Lower lobe of right lung (tissue), 2 donors: ENCODE measurements around the gene BACH2. TPM values are rescaled to one million over a fixed set of nuclear protein-coding genes. Genes with fewer than 3 reads are reported as not detected.

Source experiments
- ATAC-seq, 2 donors: fragments of 200-7000 bp; cut with Tn5 transposase; one replicate each; pipeline ENCODE4 v1.9.1; 2020 to 2022; ENCODE audit warnings: mild to moderate bottlenecking in 2 of 2, moderate library complexity in 2 of 2
- DNase-seq: peaks from one replicate; pipeline ENCODE4 v3.0.0-alpha.2; 2020
- H3K27ac ChIP-seq: fragments of 200-600 bp; one replicate; pipeline ENCODE4 v1.8.0; 2022
- H3K27me3 ChIP-seq: fragments of 200-600 bp; one replicate; pipeline ENCODE4 v1.8.0; 2022; ENCODE audit warnings: low read depth
- H3K36me3 ChIP-seq: fragments of 200-600 bp; one replicate; pipeline ENCODE4 v1.8.0; 2022; ENCODE audit warnings: mild to moderate bottlenecking
- H3K4me1 ChIP-seq: fragments of 200-600 bp; one replicate; pipeline ENCODE4 v1.8.0; 2022
- H3K4me3 ChIP-seq: fragments of 200-600 bp; one replicate; pipeline ENCODE4 v1.8.0; 2022; ENCODE audit warnings: mild to moderate bottlenecking
- H3K9me3 ChIP-seq: fragments of 200-600 bp; one replicate; pipeline ENCODE4 v1.8.0; 2022
- intact Hi-C: fragments of 100-400 bp; cut with DNase I; formaldehyde crosslinking; loops from one replicate; pipeline ENCODE4 v1.11.0; 2022
- total RNA-seq: library from RNA; stranded (reverse); fragmentation: NEBNext Ultra II Directional; extraction: Animal tissue kit (Norgen Biotek cat#: 25700); gene quantifications from one replicate; pipeline ENCODE4 v1.2.1, GENCODE V29; 2021
- TF ChIP-seq, protein P1 (sequence below): fragments of 200-600 bp; IDR thresholded peaks from one replicate; pipeline ENCODE4 v1.8.0; 2022; ENCODE audit warnings: antibody characterized with exemption, mild to moderate bottlenecking
- donor health status: DM: no; HTN: yes; CAD: no; lungs with severe emphysema.

The BACH2 gene
- total RNA-seq, 1 donor from 2014 or later = 6.3 TPM

DNA sequence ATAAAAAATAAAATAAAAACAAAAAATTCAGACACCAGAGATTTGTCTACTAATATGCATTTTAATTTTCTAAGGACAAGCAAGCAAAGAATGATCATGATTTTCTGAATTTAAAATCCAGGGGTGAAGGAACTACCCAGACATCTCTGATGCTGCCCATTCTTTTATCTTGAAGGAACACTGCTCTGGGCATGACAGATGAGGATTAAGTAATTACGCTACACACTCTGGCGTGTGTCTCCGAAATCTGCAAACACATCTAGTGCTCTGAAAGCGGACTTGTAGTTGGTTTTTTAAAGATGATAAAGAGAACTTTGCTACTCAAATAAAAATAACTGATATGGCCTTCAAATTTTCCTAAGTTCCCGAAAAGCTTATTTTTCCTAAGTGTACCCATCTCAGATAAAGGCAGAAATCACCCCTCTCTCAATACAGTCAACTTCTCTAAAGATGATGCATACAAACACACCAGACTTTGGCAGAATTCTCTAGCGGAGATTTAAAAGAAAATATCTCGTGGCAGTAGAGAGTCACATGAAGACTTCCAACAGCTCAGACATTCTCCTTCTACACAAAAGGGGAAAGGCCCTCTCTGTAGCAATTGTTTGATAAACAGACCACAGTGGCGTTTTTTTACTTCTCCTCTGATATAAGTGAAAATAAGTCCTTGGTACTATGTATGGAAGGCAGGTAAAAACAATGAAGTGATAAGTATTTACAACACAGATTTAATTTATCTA lies 133.8 kb downstream of the BACH2 start:
- Histone ChIP-seq H3K4me1 (no peaks in the 10 kb centered on the region), H3K27ac (no peak overlapping the region), H3K27me3 (no peaks in the 10 kb centered on the region), H3K9me3 (no peaks in the 10 kb centered on the region), H3K4me3 (no peak overlapping the region), H3K36me3 (no peaks in the 10 kb centered on the region)
- TF ChIP-seq, protein P1, sequence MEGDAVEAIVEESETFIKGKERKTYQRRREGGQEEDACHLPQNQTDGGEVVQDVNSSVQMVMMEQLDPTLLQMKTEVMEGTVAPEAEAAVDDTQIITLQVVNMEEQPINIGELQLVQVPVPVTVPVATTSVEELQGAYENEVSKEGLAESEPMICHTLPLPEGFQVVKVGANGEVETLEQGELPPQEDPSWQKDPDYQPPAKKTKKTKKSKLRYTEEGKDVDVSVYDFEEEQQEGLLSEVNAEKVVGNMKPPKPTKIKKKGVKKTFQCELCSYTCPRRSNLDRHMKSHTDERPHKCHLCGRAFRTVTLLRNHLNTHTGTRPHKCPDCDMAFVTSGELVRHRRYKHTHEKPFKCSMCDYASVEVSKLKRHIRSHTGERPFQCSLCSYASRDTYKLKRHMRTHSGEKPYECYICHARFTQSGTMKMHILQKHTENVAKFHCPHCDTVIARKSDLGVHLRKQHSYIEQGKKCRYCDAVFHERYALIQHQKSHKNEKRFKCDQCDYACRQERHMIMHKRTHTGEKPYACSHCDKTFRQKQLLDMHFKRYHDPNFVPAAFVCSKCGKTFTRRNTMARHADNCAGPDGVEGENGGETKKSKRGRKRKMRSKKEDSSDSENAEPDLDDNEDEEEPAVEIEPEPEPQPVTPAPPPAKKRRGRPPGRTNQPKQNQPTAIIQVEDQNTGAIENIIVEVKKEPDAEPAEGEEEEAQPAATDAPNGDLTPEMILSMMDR = no peak
- no peak for ATAC-seq
- no peak for DNase-seq
- intact Hi-C loops = no loop called here

DNA sequence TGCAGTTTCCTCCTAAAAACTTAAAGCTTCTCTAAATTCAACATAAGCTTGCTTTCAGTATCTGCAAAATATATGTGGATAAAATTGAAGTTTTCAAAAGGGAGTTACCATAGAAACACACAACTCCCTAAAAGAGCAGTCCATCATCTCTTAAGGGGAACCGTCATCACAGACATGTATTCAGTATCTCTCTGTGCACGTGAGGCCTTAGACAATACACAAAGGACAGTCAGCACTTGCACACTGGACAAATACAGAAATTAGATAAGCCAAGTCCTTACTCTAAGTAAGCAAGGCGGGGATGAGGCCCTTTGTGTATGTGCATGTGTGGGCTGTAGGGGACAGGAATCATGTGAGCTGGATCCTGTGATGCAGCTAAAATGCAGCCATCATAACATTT lies 136.6 kb downstream of the BACH2 start:
- Histone ChIP-seq H3K36me3 (no peaks in the 10 kb centered on the region), H3K4me3 (no peak overlapping the region), H3K27me3 (no peaks in the 10 kb centered on the region), H3K9me3 (no peaks in the 10 kb centered on the region), H3K4me1 (peaks cover 8% of the 10 kb centered on the region), H3K27ac (no peak overlapping the region)
- TF ChIP-seq, protein P1 = no peak
- intact Hi-C loops = no loop called here
- ATAC-seq (no peak), DNase-seq (no peak)

DNA sequence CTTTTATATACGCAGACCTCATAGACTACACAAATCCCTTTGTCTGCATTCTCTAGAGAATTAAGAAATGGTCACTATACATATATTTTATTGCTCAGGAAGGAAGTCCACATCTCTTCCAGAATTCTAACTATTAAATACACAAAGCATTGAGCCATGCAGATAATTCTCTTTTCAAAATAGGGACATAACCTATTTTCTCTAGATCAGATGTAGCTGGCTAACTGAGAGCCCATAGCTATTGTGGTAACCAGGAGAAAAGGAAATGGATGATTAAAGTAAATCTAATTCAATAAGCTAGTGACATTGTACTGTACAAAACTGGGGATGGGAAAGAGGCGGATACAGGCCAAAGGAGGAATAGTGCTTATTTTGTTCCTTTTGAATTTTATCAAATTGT lies 137.2 kb downstream of the BACH2 start:
- no peak overlapping the region for H3K27ac ChIP-seq
- H3K9me3 ChIP-seq = no peaks in the 10 kb centered on the region
- no peaks in the 10 kb centered on the region for H3K27me3 ChIP-seq
- ATAC-seq = no peak
- H3K4me3 ChIP-seq = no peak overlapping the region
- H3K36me3 ChIP-seq = no peaks in the 10 kb centered on the region
- intact Hi-C loops = no loop called here
- TF ChIP-seq, protein P1 = no peak
- DNase-seq = no peak
- H3K4me1 ChIP-seq = peaks cover 14% of the 10 kb centered on the region

DNA sequence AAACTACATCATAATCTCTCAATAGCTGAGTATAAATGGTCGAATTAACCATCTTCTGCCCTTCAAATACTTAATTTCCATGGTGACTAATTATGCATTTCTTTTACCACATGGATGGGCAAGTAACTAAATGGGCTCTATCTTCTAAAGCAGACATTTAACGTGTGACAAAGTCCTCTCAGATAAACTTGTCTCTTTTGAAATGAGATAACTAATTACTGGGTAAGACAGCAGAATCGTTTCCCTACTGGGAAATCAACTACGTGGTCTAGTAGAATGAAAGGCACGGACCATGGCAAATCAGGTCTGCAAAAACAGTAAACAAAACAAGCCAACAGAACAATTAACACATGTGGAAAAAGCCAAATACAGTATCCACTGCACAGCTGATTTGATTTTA lies 137.7 kb downstream of the BACH2 start:
- Histone ChIP-seq H3K4me3 (no peak overlapping the region), H3K27ac (no peak overlapping the region), H3K4me1 (peaks cover 16% of the 10 kb centered on the region), H3K27me3 (no peaks in the 10 kb centered on the region), H3K36me3 (no peaks in the 10 kb centered on the region), H3K9me3 (no peaks in the 10 kb centered on the region)
- intact Hi-C loops = no loop called here
- ATAC-seq (no peak), DNase-seq (no peak)
- TF ChIP-seq, protein P1 = no peak

DNA sequence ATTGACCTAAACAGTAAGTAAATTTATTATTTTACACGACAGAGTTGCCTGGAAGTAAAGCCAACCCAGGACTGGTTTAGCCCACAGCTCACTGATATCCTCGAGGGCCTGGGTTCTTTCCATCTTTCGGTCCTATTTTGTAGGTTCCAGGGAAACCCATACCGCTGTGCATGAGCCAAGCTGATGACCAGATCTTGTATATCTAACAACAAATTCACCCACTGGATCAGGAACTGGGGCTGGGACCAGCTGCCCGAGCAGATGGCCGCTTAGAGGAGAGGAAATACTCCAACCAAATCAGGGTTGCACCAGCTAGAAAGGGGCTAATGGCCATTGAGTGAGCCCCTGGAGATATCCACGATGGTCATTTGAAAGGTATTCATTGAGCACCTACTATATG lies 139.2 kb downstream of the BACH2 start:
- H3K4me3 ChIP-seq = no peak overlapping the region
- ATAC-seq = no peak
- H3K9me3 ChIP-seq = no peaks in the 10 kb centered on the region
- no peak for DNase-seq
- H3K4me1 ChIP-seq = peaks cover 16% of the 10 kb centered on the region
- H3K27me3 ChIP-seq = no peaks in the 10 kb centered on the region
- H3K27ac ChIP-seq = no peak overlapping the region
- intact Hi-C loops = no loop called here
- TF ChIP-seq, protein P1 = no peak
- no peaks in the 10 kb centered on the region for H3K36me3 ChIP-seq
